Fibroblast of skin of right biceps (primary cell): ENCODE results near the gene OGFOD2.

ENCODE experiments used
- DNase-seq: peaks from one replicate; pipeline ENCODE4 v3.0.0-alpha.2; 2013

The OGFOD2 gene

GRCh38 chr12:122989225-122989839 lies 14.3 kb downstream of the OGFOD2 start:
- no peak for DNase-seq

GRCh38 chr12:122989874-122990419 lies 14.9 kb downstream of the OGFOD2 start:
- no peak for DNase-seq

- DNase-seq, result no peak
Observed at GRCh38 chr12:122990561-122990960, 15.5 kb downstream of the OGFOD2 start.

GRCh38 chr12:122990961-122991622 lies 16.0 kb downstream of the OGFOD2 start:
- no peak for DNase-seq

GRCh38 chr12:122991623-122992275 lies 16.7 kb downstream of the OGFOD2 start:
- DNase-seq, result no peak

GRCh38 chr12:122992386-122992785 lies 17.3 kb downstream of the OGFOD2 start:
- no peak for DNase-seq

- DNase-seq, result no peak
Observed at GRCh38 chr12:122994140-122994675, 19.2 kb downstream of the OGFOD2 start.

- no peak for DNase-seq
Observed at GRCh38 chr12:122994781-122995502, 19.9 kb downstream of the OGFOD2 start.

- DNase-seq, result no peak
Observed at GRCh38 chr12:122995503-122996187, 20.6 kb downstream of the OGFOD2 start.

GRCh38 chr12:122996188-122996601 lies 21.2 kb downstream of the OGFOD2 start:
- DNase-seq, result no peak

- DNase-seq, result no peak
Observed at GRCh38 chr12:122996621-122997342, 21.7 kb downstream of the OGFOD2 start.

GRCh38 chr12:122997343-122998250 lies 22.6 kb downstream of the OGFOD2 start:
- DNase-seq, result no peak

GRCh38 chr12:122998316-122998715 lies 23.3 kb downstream of the OGFOD2 start:
- DNase-seq, result no peak

GRCh38 chr12:122999196-122999946 lies 24.3 kb downstream of the OGFOD2 start:
- no peak for DNase-seq

- no peak for DNase-seq
Observed at GRCh38 chr12:122999986-123000420, 25.0 kb downstream of the OGFOD2 start.

GRCh38 chr12:123000578-123000977 lies 25.5 kb downstream of the OGFOD2 start:
- no peak for DNase-seq

- DNase-seq, result no peak
Observed at GRCh38 chr12:123001464-123001863, 26.4 kb downstream of the OGFOD2 start.

GRCh38 chr12:123003257-123003656 lies 28.2 kb downstream of the OGFOD2 start:
- DNase-seq, result no peak

- DNase-seq, result no peak
Observed at GRCh38 chr12:123004287-123004686, 29.2 kb downstream of the OGFOD2 start.
